ENCODE measurements around the gene BACE1-AS.
A peak's percentile ranks its signal among the peaks of the same experiment; 100 is the strongest.
"Not testable (repeated sequence)": the region's sequence is repeated elsewhere in the genome, so short reads cannot be mapped to it uniquely, and the experiment has no call there.

Gene BACE1-AS

GRCh38 chr11:117290809-117291396 lies at the start of gene BACE1-AS:
Gene BACE1-AS (plus strand): TSS chr11:117291346.
- Histone ChIP-seq H3K4me3 (no peak within 1 kb of the TSS), H3K27ac (no peak within 1 kb of the TSS)

DNA sequence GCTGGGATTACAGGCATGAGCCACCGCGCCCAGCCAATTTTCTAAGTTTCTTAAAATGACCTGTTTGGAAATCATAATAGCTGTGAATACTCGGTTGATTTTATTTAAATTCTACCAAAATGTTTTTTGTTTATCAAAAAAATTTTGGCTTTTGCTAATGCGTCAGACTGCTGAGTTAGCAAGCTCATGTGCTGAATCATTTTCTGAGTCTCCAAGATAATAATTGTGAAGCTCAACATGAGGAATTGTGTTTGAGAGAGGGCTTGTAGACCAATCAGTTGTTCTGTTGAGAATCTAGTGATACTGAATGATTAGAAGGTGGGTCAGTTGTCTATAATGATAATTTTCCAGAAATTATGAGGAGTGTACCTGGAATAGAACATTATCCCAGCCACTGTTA lies 42.8 kb upstream of the BACE1-AS start:
- no peak overlapping the region for H3K4me3 ChIP-seq
- H3K27ac ChIP-seq: no peak overlapping the region

- H3K4me3 ChIP-seq: no peak overlapping the region
Measured at GRCh38 chr11:117249571-117249970, 41.6 kb upstream of the BACE1-AS start.

DNA sequence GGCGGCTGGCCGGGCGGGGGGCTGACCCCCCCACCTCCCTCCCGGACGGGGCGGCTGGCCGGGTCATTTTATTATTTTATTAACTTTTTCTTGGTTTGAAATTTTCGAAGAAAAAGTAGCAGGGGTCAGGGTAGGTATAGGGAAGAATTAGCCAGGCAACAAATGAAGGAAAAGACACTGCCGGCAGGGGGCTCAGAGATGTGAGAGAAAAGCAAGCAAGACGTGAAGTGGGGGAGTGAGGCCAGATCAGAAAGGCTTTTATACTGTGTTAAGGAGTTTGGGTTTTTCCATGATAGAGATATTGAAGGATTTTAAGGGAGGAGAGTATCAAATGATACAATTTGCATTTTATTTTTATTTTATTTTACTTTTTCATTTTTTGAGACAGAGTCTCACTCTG lies 39.6 kb upstream of the BACE1-AS start:
- Histone ChIP-seq H3K4me3 (no peak overlapping the region), H3K27ac (no peak overlapping the region)

More at GRCh38 chr11:117249571-117249970, 41.6 kb upstream of the BACE1-AS start:
- H3K27ac ChIP-seq: no peak overlapping the region

- H3K4me3 ChIP-seq: no peak overlapping the region
- no peak overlapping the region for H3K27ac ChIP-seq
Measured at GRCh38 chr11:117255966-117256365, 35.2 kb upstream of the BACE1-AS start.

GRCh38 chr11:117256573-117256972 lies 34.6 kb upstream of the BACE1-AS start:
- H3K4me3 ChIP-seq: no peak overlapping the region
- H3K27ac ChIP-seq: no peak overlapping the region

DNA sequence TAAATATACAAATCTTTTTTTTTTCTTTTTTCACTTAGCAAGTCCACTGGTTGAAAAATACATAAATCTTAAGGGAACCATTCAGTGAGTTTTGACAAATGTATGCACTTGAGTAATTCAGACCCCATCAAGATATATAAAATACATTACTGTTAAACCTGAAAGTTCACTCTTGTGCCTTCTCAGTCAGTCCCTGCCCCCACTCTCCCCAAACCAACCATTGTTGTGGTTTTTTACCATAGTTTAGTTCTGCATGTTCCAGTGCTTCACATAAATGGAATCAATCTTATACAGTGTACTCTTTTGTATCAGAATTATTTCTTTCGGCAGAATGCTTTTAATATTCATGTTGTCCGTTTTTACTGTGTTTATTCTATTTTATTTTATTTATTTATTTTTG lies 32.6 kb upstream of the BACE1-AS start:
- Histone ChIP-seq H3K27ac (peak overlapping the region in 1 of 21 experiments; percentile 29), H3K4me3 (no peak overlapping the region)

DNA sequence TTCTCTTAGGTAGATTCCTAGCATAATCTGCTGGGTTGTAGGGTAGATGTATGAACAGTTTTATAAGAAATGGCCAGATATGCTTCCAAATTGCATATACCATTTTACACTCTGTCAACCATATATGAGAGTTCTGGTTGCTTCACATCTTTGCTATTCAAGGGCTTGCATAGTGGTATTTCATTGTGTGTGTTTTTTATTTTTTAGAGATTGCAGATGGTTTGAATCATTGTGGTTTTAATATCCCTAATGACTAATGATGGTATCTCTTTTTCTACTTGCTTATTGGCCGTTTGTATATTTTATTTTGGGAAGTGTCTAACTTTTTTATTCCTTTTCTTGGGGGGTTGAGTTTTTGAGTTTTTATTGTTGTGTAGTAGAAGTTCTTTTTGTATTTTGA lies 31.7 kb upstream of the BACE1-AS start:
- H3K27ac ChIP-seq: no peak overlapping the region
- H3K4me3 ChIP-seq: no peak overlapping the region

GRCh38 chr11:117264624-117265323 lies 26.4 kb upstream of the BACE1-AS start:
- not testable (repeated sequence) for H3K27ac ChIP-seq

DNA sequence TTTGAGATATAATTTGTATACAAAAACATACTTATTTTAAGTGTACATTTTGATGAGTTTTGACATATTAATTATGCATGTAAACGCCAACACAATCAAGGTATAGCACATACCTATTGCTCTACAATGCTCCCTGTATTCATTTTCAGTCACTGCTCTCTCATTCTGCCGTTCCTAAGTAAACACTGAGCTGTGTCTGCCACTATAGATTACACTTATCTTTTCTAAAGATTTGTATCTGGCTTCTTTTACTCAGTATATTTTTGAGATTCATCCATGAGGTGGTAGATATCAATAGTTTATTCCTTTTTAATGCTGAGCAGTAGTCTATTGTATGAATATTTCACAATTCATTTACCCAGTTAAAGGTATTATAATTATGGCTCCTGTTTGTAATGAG lies 25.4 kb upstream of the BACE1-AS start:
- Histone ChIP-seq H3K27ac (no peak overlapping the region), H3K4me3 (no peak overlapping the region)

More at GRCh38 chr11:117264624-117265323, 26.4 kb upstream of the BACE1-AS start:
- not testable (repeated sequence) for H3K4me3 ChIP-seq

DNA sequence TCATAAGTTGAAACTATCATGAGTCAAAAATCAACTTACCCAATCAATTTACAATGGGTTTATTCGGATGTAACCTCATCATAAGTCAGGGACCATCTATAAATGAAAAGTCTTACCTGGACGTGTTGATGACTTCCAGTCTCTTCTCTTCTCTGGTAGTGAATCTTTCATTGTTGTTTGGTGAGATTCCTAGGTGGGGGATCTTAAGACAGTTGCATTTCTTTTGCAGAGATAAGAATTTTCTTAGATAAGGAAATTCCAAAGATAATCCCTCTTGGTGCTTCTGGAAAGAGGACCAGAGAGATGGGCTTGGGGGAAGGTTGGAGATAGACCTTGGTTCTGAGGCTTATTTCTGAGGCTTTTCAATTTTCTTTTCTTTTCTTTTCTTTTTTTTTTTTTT lies 21.3 kb upstream of the BACE1-AS start:
- Histone ChIP-seq H3K4me3 (no peak overlapping the region), H3K27ac (no peak overlapping the region)

DNA sequence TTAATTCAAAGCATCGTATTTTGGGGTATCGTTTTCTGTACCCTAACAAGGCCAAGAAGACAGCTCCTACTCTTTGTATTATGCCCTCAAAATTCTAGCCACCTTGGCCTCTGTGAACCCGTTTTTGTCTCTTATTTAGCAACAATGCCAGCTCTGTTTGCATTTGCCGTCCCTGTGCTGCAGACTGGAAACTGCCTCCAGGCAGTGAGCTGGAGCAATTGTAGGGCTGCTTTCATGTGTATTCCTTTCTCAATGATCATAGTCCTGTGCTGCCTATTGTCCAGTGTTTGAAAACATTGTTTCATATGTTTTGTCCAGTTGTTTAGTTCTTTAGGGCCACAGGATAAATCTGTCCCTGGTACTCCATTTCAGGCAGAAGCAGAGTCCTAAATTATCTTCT lies 19.9 kb upstream of the BACE1-AS start:
- no peak overlapping the region for H3K27ac ChIP-seq

GRCh38 chr11:117272175-117272574 lies 19.0 kb upstream of the BACE1-AS start:
- H3K4me3 ChIP-seq, H3K27ac ChIP-seq: not testable (repeated sequence)

More for the DNA sequence above, 19.9 kb upstream of the BACE1-AS start:
- H3K4me3 ChIP-seq: no peak overlapping the region

DNA sequence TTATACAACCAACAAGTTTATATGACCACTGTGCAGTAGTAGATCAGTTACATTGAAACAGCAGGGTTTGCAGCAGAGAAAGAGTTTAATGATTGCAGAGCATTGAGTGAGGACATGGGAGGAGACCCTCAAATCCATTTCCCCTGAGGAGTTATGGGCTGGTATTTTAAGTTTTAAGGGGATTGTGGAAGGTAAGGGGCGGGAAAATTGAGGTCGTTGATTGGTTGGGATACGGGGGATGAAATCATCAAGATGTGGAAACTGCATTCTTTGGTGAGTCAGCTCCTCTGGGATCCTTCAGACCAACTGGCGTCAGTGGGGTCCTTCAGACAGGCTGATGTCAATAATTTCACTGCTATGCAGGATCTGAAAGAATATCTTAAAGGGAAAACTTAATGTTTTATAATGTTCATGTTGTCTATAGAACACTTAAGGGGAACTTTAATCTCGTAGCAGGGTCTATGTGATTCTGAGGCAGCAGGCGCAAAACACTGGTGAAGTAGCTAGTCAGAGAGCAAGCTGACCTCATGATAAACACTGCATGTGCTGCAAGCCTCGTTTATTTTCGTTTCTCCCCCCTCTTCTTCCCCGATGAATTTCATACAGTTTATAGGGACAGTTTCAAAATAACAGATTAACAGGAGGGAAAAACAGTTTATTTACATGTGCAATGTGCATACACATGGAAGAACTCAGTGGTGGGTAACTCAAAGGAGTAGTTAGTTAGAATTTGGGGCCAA lies 17.4 kb upstream of the BACE1-AS start:
- H3K4me3 ChIP-seq: no peak overlapping the region

DNA sequence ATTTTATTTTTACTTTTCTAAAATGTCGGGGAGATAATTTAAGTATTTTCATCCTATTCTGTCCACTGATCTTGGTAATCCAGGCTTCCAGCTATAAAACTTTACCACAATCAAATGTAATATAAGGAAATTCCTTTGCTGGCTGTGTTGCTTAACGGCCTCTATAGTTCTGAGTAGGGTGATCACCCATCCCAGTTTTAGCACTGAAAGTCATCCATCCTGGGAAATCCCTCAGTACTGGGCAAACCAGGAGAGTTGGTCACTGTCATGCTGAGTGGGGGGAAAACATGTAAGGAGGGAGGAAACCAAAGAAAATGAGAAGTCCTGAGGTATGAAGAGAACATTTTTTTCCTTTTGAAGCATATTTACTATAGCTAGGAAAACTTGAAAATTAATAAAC lies 12.8 kb upstream of the BACE1-AS start:
- no peak overlapping the region for H3K4me3 ChIP-seq
- H3K27ac ChIP-seq: peak overlapping the region in 2 of 21 experiments; percentile 12 to 76

More for the DNA sequence above, 17.4 kb upstream of the BACE1-AS start:
- no peak overlapping the region for H3K27ac ChIP-seq

- peak overlapping the region in 9 of 21 experiments; percentile 18 to 76 (median 53) for H3K27ac ChIP-seq
- peak overlapping the region in 1 of 7 experiments; percentile 3 for H3K4me3 ChIP-seq
Measured at GRCh38 chr11:117279711-117280376, 11.3 kb upstream of the BACE1-AS start.

DNA sequence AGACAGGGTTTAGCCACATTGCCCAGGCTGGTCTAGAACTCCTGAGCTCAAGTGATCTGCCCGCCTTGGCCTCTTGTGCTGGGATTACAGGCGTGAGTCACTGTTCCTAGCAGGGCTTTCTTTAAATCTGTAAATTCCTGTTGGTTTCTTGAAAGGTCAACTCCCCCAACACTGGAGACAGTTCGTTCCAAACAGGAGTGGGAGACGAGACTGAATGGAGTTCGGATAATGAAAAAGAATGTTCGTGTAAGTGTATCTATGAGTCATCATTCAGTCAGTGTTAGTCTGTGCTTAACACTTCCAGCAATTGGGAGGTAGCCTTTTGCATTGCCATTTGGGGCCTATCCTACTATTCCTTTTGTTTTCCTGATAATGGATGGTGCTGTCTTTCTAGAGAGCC lies 10.0 kb upstream of the BACE1-AS start:
- H3K4me3 ChIP-seq: no peak overlapping the region
- H3K27ac ChIP-seq: peak overlapping the region in 6 of 21 experiments; percentile 29 to 76 (median 54)

DNA sequence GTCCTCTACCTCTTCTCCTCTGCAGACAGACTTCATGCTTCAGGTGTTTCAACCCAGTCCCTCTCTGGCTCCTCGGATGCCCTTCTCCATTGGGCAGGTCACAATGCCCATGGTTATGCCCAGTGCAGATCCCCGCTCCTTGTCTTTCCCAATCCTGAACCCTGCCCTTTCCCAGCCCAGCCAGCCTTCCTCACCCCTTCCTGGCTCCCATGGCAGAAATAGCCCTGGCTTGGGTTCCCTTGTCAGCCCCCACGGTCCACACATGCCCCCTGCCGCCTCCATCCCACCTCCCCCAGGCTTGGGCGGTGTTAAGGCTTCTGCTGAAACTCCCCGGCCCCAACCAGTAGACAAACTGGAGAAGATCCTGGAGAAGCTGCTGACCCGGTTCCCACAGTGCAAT lies 9.3 kb upstream of the BACE1-AS start:
- Histone ChIP-seq H3K4me3 (no peak overlapping the region), H3K27ac (peak overlapping the region in 7 of 21 experiments; percentile 1 to 75 (median 30))

GRCh38 chr11:117282956-117283355 lies 8.2 kb upstream of the BACE1-AS start:
- Histone ChIP-seq H3K4me3 (no peak overlapping the region), H3K27ac (no peak overlapping the region)

DNA sequence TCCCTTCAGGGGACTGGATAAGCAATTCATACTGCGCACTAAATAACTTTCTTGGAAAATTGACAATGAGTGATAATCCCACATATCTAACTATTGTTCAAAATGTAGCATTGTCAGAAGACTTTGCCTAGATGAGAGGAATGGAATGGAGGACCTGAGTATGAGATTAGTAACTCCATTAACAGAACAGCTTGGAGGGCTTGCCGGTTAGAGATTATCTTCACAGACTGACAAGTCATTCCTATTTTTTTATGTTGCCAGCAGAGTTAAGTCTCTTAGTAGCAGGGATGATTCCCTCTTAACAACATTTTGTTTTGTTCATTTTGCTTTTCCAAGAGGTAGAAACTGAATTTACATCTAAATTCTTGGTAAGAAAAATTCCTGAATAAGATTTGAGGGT lies 7.1 kb upstream of the BACE1-AS start:
- no peak overlapping the region for H3K27ac ChIP-seq
- H3K4me3 ChIP-seq: no peak overlapping the region
